ENCODE measurements around the gene IGFALS. TPM values are rescaled to one million over a fixed set of nuclear protein-coding genes. Genes with fewer than 3 reads are reported as not detected.

The IGFALS gene
- total RNA-seq, 3 donors from 2014 or later: 0.32 to 0.44 (median 0.33) TPM

- Histone ChIP-seq H3K27ac (no peak overlapping the region), H3K36me3 (peaks cover 5% of the 10 kb centered on the region), H3K4me3 (no peak overlapping the region), H3K27me3 (no peaks in the 10 kb centered on the region), H3K4me1 (no peaks in the 10 kb centered on the region), H3K9me3 (no peaks in the 10 kb centered on the region)
- intact Hi-C loops (cut with DNase I; ENCODE audit: low total_unique reads): no loop called here
- DNase-seq (ENCODE audit: low spot score in 2 of 2): no peak
- TF ChIP-seq POLR2A (IDR thresholded peaks at IDR 0.05) (no peak), POLR2AphosphoS5 (IDR thresholded peaks at IDR 0.05) (no peak), CTCF (IDR thresholded peaks at IDR 0.05) (no peak)
Observed at GRCh38 chr16:1762879-1763520, 30.5 kb downstream of the IGFALS start.

GRCh38 chr16:1762196-1762878 is 31.2 kb downstream of the IGFALS start:
- Histone ChIP-seq H3K36me3 (peaks cover 5% of the 10 kb centered on the region), H3K4me3 (no peak overlapping the region), H3K4me1 (no peaks in the 10 kb centered on the region), H3K27ac (no peak overlapping the region), H3K27me3 (no peaks in the 10 kb centered on the region), H3K9me3 (no peaks in the 10 kb centered on the region)
- intact Hi-C loops (cut with DNase I; ENCODE audit: low total_unique reads): no loop called here
- TF ChIP-seq POLR2AphosphoS5 (IDR thresholded peaks at IDR 0.05): no peak
- TF ChIP-seq POLR2A (IDR thresholded peaks at IDR 0.05): no peak
- no peak for TF ChIP-seq CTCF (IDR thresholded peaks at IDR 0.05)
- no peak for DNase-seq (ENCODE audit: low spot score in 2 of 2)

GRCh38 chr16:1761751-1762150 is 31.8 kb downstream of the IGFALS start:
- no peaks in the 10 kb centered on the region for H3K4me1 ChIP-seq
- peaks cover 5% of the 10 kb centered on the region for H3K36me3 ChIP-seq
- no peak overlapping the region for H3K4me3 ChIP-seq
- H3K27ac ChIP-seq: no peak overlapping the region
- no peaks in the 10 kb centered on the region for H3K27me3 ChIP-seq
- H3K9me3 ChIP-seq: no peaks in the 10 kb centered on the region
- TF ChIP-seq POLR2AphosphoS5 (IDR thresholded peaks at IDR 0.05): no peak
- intact Hi-C loops (cut with DNase I; ENCODE audit: low total_unique reads): no loop called here
- no peak for DNase-seq (ENCODE audit: low spot score in 2 of 2)

GRCh38 chr16:1760911-1761310 is 32.6 kb downstream of the IGFALS start:
- Histone ChIP-seq H3K9me3 (no peaks in the 10 kb centered on the region), H3K4me1 (no peaks in the 10 kb centered on the region), H3K36me3 (peaks cover 5% of the 10 kb centered on the region), H3K27ac (no peak overlapping the region), H3K27me3 (no peaks in the 10 kb centered on the region), H3K4me3 (no peak overlapping the region)
- DNase-seq (ENCODE audit: low spot score in 2 of 2): no peak
- intact Hi-C loops (cut with DNase I; ENCODE audit: low total_unique reads): no loop called here
- TF ChIP-seq POLR2AphosphoS5 (IDR thresholded peaks at IDR 0.05) (no peak), CTCF (IDR thresholded peaks at IDR 0.05) (no peak), POLR2A (IDR thresholded peaks at IDR 0.05) (no peak)

- Histone ChIP-seq H3K36me3 (no peaks in the 10 kb centered on the region), H3K27ac (no peak overlapping the region), H3K4me3 (no peak overlapping the region), H3K27me3 (no peaks in the 10 kb centered on the region), H3K4me1 (no peaks in the 10 kb centered on the region), H3K9me3 (no peaks in the 10 kb centered on the region)
- intact Hi-C loops (cut with DNase I; ENCODE audit: low total_unique reads): no loop called here
- TF ChIP-seq CTCF (IDR thresholded peaks at IDR 0.05) (no peak), POLR2AphosphoS5 (IDR thresholded peaks at IDR 0.05) (no peak), POLR2A (IDR thresholded peaks at IDR 0.05) (no peak)
- no peak for DNase-seq (ENCODE audit: low spot score in 2 of 2)
Observed at GRCh38 chr16:1759511-1759910, 34.0 kb downstream of the IGFALS start.

All from breast epithelium (tissue), 4 donors.